ENCODE data around the gene GOLPH3.

GOLPH3 gene

GRCh38 chr5:32153723-32154122 lies 20.4 kb downstream of the GOLPH3 start:
- WGBS, 2 experiments (ENCODE audit: insufficient coverage in 2 of 2) = no CpG with 5 or more reads among the region's 3 CpGs
- no peaks in the 10 kb centered on the region for H3K9me3 ChIP-seq (ENCODE audit: control insufficient read depth, low read length)
- no peak overlapping the region for H3K4me3 ChIP-seq (ENCODE audit: extremely low read depth, insufficient read depth, low read length, poor library complexity, severe bottlenecking)
- no peaks in the 10 kb centered on the region for H3K4me1 ChIP-seq (ENCODE audit: control insufficient read depth, insufficient read depth, low read length, poor library complexity, severe bottlenecking)
- peaks cover 45% of the 10 kb centered on the region for H3K36me3 ChIP-seq (ENCODE audit: control insufficient read depth, insufficient read depth, low read length)
- H3K27ac ChIP-seq (ENCODE audit: low read depth, low read length, severe bottlenecking) = no peak overlapping the region

GRCh38 chr5:32151198-32151597 lies 22.9 kb downstream of the GOLPH3 start:
- WGBS, 2 experiments (ENCODE audit: insufficient coverage in 2 of 2) = 90 to 96% methylated on average over 3 to 4 of the region's 6 CpGs
- no peaks in the 10 kb centered on the region for H3K9me3 ChIP-seq (ENCODE audit: control insufficient read depth, low read length)
- H3K36me3 ChIP-seq (ENCODE audit: control insufficient read depth, insufficient read depth, low read length) = peaks cover 41% of the 10 kb centered on the region
- no peak overlapping the region for H3K27ac ChIP-seq (ENCODE audit: low read depth, low read length, severe bottlenecking)
- H3K4me3 ChIP-seq (ENCODE audit: extremely low read depth, insufficient read depth, low read length, poor library complexity, severe bottlenecking) = no peak overlapping the region
- no peaks in the 10 kb centered on the region for H3K4me1 ChIP-seq (ENCODE audit: control insufficient read depth, insufficient read depth, low read length, poor library complexity, severe bottlenecking)

GRCh38 chr5:32150366-32150765 lies 23.8 kb downstream of the GOLPH3 start:
- peaks cover 45% of the 10 kb centered on the region for H3K36me3 ChIP-seq (ENCODE audit: control insufficient read depth, insufficient read depth, low read length)
- no peak overlapping the region for H3K27ac ChIP-seq (ENCODE audit: low read depth, low read length, severe bottlenecking)
- H3K4me1 ChIP-seq (ENCODE audit: control insufficient read depth, insufficient read depth, low read length, poor library complexity, severe bottlenecking) = no peaks in the 10 kb centered on the region
- no peak overlapping the region for H3K4me3 ChIP-seq (ENCODE audit: extremely low read depth, insufficient read depth, low read length, poor library complexity, severe bottlenecking)
- H3K9me3 ChIP-seq (ENCODE audit: control insufficient read depth, low read length) = no peaks in the 10 kb centered on the region
- 83% methylated on average over 1 of the region's 1 CpG; no CpG with 5 or more reads in 1 of the 2 experiments for WGBS, 2 experiments (ENCODE audit: insufficient coverage in 2 of 2)

GRCh38 chr5:32147959-32148358 lies 26.2 kb downstream of the GOLPH3 start:
- 95 to 100% methylated on average over 2 of the region's 4 CpGs for WGBS, 2 experiments (ENCODE audit: insufficient coverage in 2 of 2)
- no peak overlapping the region for H3K27ac ChIP-seq (ENCODE audit: low read depth, low read length, severe bottlenecking)
- peaks cover 53% of the 10 kb centered on the region for H3K36me3 ChIP-seq (ENCODE audit: control insufficient read depth, insufficient read depth, low read length)
- H3K4me3 ChIP-seq (ENCODE audit: extremely low read depth, insufficient read depth, low read length, poor library complexity, severe bottlenecking) = no peak overlapping the region
- H3K4me1 ChIP-seq (ENCODE audit: control insufficient read depth, insufficient read depth, low read length, poor library complexity, severe bottlenecking) = no peaks in the 10 kb centered on the region
- no peaks in the 10 kb centered on the region for H3K9me3 ChIP-seq (ENCODE audit: control insufficient read depth, low read length)

- Histone ChIP-seq H3K36me3 (ENCODE audit: control insufficient read depth, insufficient read depth, low read length) (peaks cover 48% of the 10 kb centered on the region), H3K27ac (ENCODE audit: low read depth, low read length, severe bottlenecking) (no peak overlapping the region), H3K4me1 (ENCODE audit: control insufficient read depth, insufficient read depth, low read length, poor library complexity, severe bottlenecking) (no peaks in the 10 kb centered on the region), H3K9me3 (ENCODE audit: control insufficient read depth, low read length) (no peaks in the 10 kb centered on the region), H3K4me3 (ENCODE audit: extremely low read depth, insufficient read depth, low read length, poor library complexity, severe bottlenecking) (no peak overlapping the region)
- WGBS, 2 experiments (ENCODE audit: insufficient coverage in 2 of 2) = 86 to 90% methylated on average over 1 of the region's 3 CpGs
These were observed 26.9 kb downstream of the GOLPH3 start for GRCh38 chr5:32147236-32147635.

GRCh38 chr5:32145378-32145777 lies 28.7 kb downstream of the GOLPH3 start:
- H3K27ac ChIP-seq (ENCODE audit: low read depth, low read length, severe bottlenecking) = no peak overlapping the region
- no peaks in the 10 kb centered on the region for H3K4me1 ChIP-seq (ENCODE audit: control insufficient read depth, insufficient read depth, low read length, poor library complexity, severe bottlenecking)
- H3K9me3 ChIP-seq (ENCODE audit: control insufficient read depth, low read length) = no peaks in the 10 kb centered on the region
- 83 to 92% methylated on average over 1 of the region's 2 CpGs for WGBS, 2 experiments (ENCODE audit: insufficient coverage in 2 of 2)
- H3K36me3 ChIP-seq (ENCODE audit: control insufficient read depth, insufficient read depth, low read length) = peaks cover 51% of the 10 kb centered on the region
- no peak overlapping the region for H3K4me3 ChIP-seq (ENCODE audit: extremely low read depth, insufficient read depth, low read length, poor library complexity, severe bottlenecking)

GRCh38 chr5:32144378-32145207 lies 29.5 kb downstream of the GOLPH3 start:
- H3K9me3 ChIP-seq (ENCODE audit: control insufficient read depth, low read length) = no peaks in the 10 kb centered on the region
- no peak overlapping the region for H3K4me3 ChIP-seq (ENCODE audit: extremely low read depth, insufficient read depth, low read length, poor library complexity, severe bottlenecking)
- no peaks in the 10 kb centered on the region for H3K4me1 ChIP-seq (ENCODE audit: control insufficient read depth, insufficient read depth, low read length, poor library complexity, severe bottlenecking)
- no peak overlapping the region for H3K27ac ChIP-seq (ENCODE audit: low read depth, low read length, severe bottlenecking)
- H3K36me3 ChIP-seq (ENCODE audit: control insufficient read depth, insufficient read depth, low read length) = peaks cover 58% of the 10 kb centered on the region
- WGBS, 2 experiments (ENCODE audit: insufficient coverage in 2 of 2) = 96 to 100% methylated on average over 2 to 3 of the region's 5 CpGs

GRCh38 chr5:32143617-32144377 lies 30.3 kb downstream of the GOLPH3 start:
- no peaks in the 10 kb centered on the region for H3K4me1 ChIP-seq (ENCODE audit: control insufficient read depth, insufficient read depth, low read length, poor library complexity, severe bottlenecking)
- no peak overlapping the region for H3K4me3 ChIP-seq (ENCODE audit: extremely low read depth, insufficient read depth, low read length, poor library complexity, severe bottlenecking)
- no peak overlapping the region for H3K27ac ChIP-seq (ENCODE audit: low read depth, low read length, severe bottlenecking)
- peaks cover 62% of the 10 kb centered on the region for H3K36me3 ChIP-seq (ENCODE audit: control insufficient read depth, insufficient read depth, low read length)
- H3K9me3 ChIP-seq (ENCODE audit: control insufficient read depth, low read length) = no peaks in the 10 kb centered on the region
- 87 to 89% methylated on average over 3 of the region's 6 CpGs for WGBS, 2 experiments (ENCODE audit: insufficient coverage in 2 of 2)

- Histone ChIP-seq H3K9me3 (ENCODE audit: control insufficient read depth, low read length) (no peaks in the 10 kb centered on the region), H3K27ac (ENCODE audit: low read depth, low read length, severe bottlenecking) (no peak overlapping the region), H3K4me3 (ENCODE audit: extremely low read depth, insufficient read depth, low read length, poor library complexity, severe bottlenecking) (no peak overlapping the region), H3K36me3 (ENCODE audit: control insufficient read depth, insufficient read depth, low read length) (peaks cover 75% of the 10 kb centered on the region), H3K4me1 (ENCODE audit: control insufficient read depth, insufficient read depth, low read length, poor library complexity, severe bottlenecking) (no peaks in the 10 kb centered on the region)
- 100% methylated on average over 3 of the region's 7 CpGs for WGBS, 2 experiments (ENCODE audit: insufficient coverage in 2 of 2)
These were observed 35.2 kb downstream of the GOLPH3 start for GRCh38 chr5:32138839-32139493.

- WGBS, 2 experiments (ENCODE audit: insufficient coverage in 2 of 2) = 90 to 96% methylated on average over 3 of the region's 7 CpGs
These were observed 37.8 kb downstream of the GOLPH3 start for GRCh38 chr5:32136342-32136741.

More at GRCh38 chr5:32136342-32136741, 37.8 kb downstream of the GOLPH3 start:
- Histone ChIP-seq H3K9me3 (ENCODE audit: control insufficient read depth, low read length) (no peaks in the 10 kb centered on the region), H3K4me1 (ENCODE audit: control insufficient read depth, insufficient read depth, low read length, poor library complexity, severe bottlenecking) (no peaks in the 10 kb centered on the region), H3K27ac (ENCODE audit: low read depth, low read length, severe bottlenecking) (no peak overlapping the region), H3K36me3 (ENCODE audit: control insufficient read depth, insufficient read depth, low read length) (peaks cover 86% of the 10 kb centered on the region), H3K4me3 (ENCODE audit: extremely low read depth, insufficient read depth, low read length, poor library complexity, severe bottlenecking) (no peak overlapping the region)

Data from mesodermal cell (in vitro differentiated cells).